Calu3 (cell line): ENCODE data around the gene NASP. TPM values are rescaled to one million over a fixed set of nuclear protein-coding genes. Genes with fewer than 3 reads are reported as not detected.
A peak's percentile ranks its signal among the peaks of the same experiment; 100 is the strongest.

Experiments
- BruUV-seq: library from RNA; stranded (reverse); fragments of 400-500 nt; replicated peaks from 2 replicates; lab custom pipeline; 2021; lab: Mats Ljungman, UMichigan
- CTCF ChIA-PET: fragments of 300-600 bp; sonication (Branson Sonifier 250); formaldehyde crosslinking; loops from one replicate; lab custom pipeline; 2022; ENCODE audit warnings: antibody characterized with exemption; lab: Charles Lee
- DNase-seq: peaks from one replicate; pipeline ENCODE4 v3.0.0; 2022
- H3K27ac Mint-ChIP-seq: one replicate; pipeline ENCODE4 v1.8.0; 2022; ENCODE audit warnings: mixed read lengths; ENCODE audit not compliant: unreplicated experiment
- H3K27me3 Mint-ChIP-seq: one replicate; pipeline ENCODE4 v1.8.0; 2022; ENCODE audit warnings: mixed read lengths; ENCODE audit not compliant: unreplicated experiment
- H3K36me3 Mint-ChIP-seq: one replicate; pipeline ENCODE4 v1.8.0; 2022; ENCODE audit warnings: mild to moderate bottlenecking, moderate library complexity, mixed read lengths; ENCODE audit not compliant: insufficient read depth, unreplicated experiment
- H3K4me1 Mint-ChIP-seq: one replicate; pipeline ENCODE4 v1.8.0; 2022; ENCODE audit warnings: mild to moderate bottlenecking, low read depth, mixed read lengths; ENCODE audit not compliant: unreplicated experiment
- H3K4me3 Mint-ChIP-seq: one replicate; pipeline ENCODE4 v1.8.0; 2022; ENCODE audit warnings: mild to moderate bottlenecking, low read depth, moderate library complexity, mixed read lengths; ENCODE audit not compliant: unreplicated experiment
- H3K9me3 Mint-ChIP-seq: one replicate; pipeline ENCODE4 v1.8.0; 2022; ENCODE audit warnings: low read depth, mixed read lengths; ENCODE audit not compliant: unreplicated experiment
- intact Hi-C: fragments of 100-400 bp; cut with micrococcal nuclease; formaldehyde crosslinking; loops from one replicate; pipeline ENCODE4 v1.10.0; 2022; ENCODE audit not compliant: unreplicated experiment
- total RNA-seq: library from RNA; stranded (reverse); gene quantifications from 2 replicates; pipeline ENCODE4 v1.2.3, GENCODE V29; 2022
- TF ChIP-seq, protein P1 (sequence below): fragments of 200-600 bp; IDR thresholded peaks from one replicate; pipeline ENCODE4 v1.8.0; 2022; ENCODE audit warnings: antibody characterized with exemption; ENCODE audit not compliant: unreplicated experiment

NASP gene
- total RNA-seq, 1 experiment from 2014 or later = 185 TPM

DNA sequence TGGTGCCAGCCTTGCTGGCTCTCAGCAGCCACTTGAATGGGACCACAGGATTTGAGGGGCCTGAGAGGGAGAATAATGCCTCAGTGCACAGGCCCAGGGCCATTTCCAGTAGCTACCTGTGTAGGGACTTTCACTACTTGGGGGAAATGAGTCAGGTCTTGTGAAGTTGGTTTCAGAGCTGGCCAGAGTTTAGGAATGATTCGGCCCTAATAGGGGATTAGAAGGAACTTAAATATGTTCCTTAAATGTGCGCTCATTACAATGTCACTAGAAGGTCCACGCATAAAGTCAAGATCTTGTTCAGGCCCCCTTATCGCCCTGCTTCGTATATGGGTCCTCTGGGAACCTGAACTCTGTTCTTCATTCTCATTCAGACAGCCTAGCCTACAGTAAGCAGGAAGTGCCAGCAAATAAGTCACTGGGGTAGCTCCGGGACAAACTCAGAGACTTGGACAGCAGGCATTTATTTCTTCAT lies 38.8 kb upstream of the NASP start:
- intact Hi-C loops = loop anchor here (1.0 kb wide), 1 partner anchor 19 kb away; no protein-coding TSS in a partner anchor
- H3K27me3 Mint-ChIP-seq = no peaks in the 10 kb centered on the region

DNA sequence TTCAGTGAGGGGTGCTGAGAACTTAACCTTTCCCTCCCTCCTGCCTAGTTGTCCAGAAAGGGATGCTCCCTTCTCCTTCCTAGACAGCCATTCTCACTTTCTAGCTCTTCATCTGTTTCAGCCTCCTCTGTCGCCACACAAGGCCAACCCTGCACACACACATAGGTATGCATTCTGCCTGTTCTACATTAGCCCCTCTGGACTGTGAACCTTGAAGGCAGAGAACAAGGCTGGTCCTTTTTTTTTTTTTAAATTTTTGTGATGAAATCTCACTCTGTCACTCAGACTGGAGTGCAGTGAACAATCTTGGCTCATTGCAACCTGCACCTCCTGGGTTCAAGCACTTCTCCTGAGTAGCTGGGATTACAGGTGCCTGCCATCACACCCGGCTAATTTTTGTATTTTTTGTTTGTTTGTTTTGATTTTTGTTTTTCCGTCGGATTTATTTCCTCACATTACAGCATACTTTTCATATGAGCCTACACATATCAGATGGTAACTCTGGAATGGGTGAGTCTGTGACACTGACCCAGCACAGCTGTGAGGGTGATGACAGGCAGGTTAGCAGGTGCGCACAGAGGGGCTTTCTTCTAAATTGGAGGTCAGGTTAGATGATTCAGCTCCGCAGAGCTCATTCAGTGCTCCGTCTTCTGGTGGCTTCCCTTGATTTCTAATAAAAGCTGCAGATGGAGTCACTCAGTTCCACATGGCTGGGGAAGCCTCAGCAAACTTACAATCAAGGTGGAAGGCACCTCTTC lies 38.1 kb upstream of the NASP start:
- Mint-ChIP-seq H3K4me3 (no peak overlapping the region), H3K27me3 (no peaks in the 10 kb centered on the region), H3K27ac (peak overlapping the region; percentile 4), H3K4me1 (peaks cover 32% of the 10 kb centered on the region), H3K9me3 (no peaks in the 10 kb centered on the region), H3K36me3 (peaks cover 7% of the 10 kb centered on the region)
- CTCF ChIA-PET = interaction anchor here (0.5 to 1.0 kb wide), 3 partner anchors 11 to 731 kb away, joined by 3 to 4 read pairs (median 3); no protein-coding TSS in a partner anchor
- TF ChIP-seq, protein P1, sequence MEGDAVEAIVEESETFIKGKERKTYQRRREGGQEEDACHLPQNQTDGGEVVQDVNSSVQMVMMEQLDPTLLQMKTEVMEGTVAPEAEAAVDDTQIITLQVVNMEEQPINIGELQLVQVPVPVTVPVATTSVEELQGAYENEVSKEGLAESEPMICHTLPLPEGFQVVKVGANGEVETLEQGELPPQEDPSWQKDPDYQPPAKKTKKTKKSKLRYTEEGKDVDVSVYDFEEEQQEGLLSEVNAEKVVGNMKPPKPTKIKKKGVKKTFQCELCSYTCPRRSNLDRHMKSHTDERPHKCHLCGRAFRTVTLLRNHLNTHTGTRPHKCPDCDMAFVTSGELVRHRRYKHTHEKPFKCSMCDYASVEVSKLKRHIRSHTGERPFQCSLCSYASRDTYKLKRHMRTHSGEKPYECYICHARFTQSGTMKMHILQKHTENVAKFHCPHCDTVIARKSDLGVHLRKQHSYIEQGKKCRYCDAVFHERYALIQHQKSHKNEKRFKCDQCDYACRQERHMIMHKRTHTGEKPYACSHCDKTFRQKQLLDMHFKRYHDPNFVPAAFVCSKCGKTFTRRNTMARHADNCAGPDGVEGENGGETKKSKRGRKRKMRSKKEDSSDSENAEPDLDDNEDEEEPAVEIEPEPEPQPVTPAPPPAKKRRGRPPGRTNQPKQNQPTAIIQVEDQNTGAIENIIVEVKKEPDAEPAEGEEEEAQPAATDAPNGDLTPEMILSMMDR = no peak
- no peak for DNase-seq
- BruUV-seq = no TSS peak
- intact Hi-C loops = loop anchor here (1.0 kb wide), 1 partner anchor 19 kb away; no protein-coding TSS in a partner anchor

More for the DNA sequence above, 38.8 kb upstream of the NASP start:
- Mint-ChIP-seq H3K36me3 (peaks cover under 1% of the 10 kb centered on the region), H3K9me3 (no peaks in the 10 kb centered on the region), H3K4me1 (peaks cover 32% of the 10 kb centered on the region), H3K4me3 (no peak overlapping the region), H3K27ac (peak overlapping the region; percentile 4)
- CTCF ChIA-PET = interaction anchor here (0.8 to 1.0 kb wide), 2 partner anchors 10 to 21 kb away, joined by 3 to 4 read pairs; no protein-coding TSS in a partner anchor
- TF ChIP-seq, protein P1 = no peak
- no TSS peak for BruUV-seq
- no peak for DNase-seq

DNA sequence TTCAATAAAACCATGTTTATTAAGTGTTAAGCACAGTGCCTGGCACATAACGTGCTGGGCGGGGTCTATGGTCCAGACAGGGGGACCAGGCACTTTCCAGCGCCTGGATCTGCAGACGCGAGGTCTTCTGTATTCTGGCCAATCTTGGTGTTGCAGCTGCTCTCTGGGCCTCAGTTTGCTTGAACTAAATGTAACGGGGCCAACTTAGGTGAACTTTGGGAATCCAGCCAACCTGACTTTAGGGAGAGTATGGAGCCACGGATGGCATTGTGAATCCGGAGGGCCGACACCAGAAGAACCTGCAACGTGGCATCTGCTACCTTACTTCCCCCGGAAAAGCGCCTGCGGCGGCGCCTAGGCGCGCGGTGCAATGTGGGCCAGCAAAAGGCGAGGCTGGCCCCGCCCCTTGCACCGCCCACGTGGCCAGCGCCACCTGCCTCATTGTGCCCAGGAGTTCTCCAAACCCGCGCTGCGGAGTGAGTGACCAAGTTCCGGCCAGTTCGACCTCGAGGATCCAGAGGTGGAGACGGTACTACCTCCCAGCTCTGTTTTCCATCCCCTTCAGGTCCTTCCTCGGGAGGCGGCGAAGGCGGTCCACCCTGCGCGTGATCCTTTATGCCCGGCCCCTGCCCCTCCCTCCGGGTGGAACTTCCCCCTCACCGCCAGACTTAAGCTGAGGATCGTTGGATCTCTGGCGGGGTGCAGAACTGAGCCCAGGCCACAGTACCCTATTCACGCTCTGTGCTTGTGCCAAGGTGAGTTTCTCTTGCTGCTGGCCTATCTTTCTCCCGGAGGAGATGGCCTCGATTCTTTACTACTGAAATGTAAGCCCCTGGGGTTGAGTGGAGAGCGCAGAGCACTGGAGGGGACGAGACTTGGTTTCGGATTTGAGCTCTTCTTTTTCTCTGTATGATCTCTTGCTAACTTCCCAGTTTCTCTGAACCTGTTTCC lies 33.2 kb upstream of the NASP start, which contains the start of gene AKR1A1:
AKR1A1 (plus strand) TSS at position 426 of the 951 bp plus-strand sequence. CDS start 10,969 bp downstream, outside the sequence.
- peaks cover 18% of the 10 kb centered on the region for H3K4me1 Mint-ChIP-seq
- CTCF ChIA-PET = interaction anchor here (0.6 to 2.2 kb wide), 7 partner anchors 18 to 844 kb away, joined by 3 to 10 read pairs (median 3); partner anchors contain the start of genes PRDX1 and TESK2
- peaks cover 34% of the 10 kb centered on the region for H3K36me3 Mint-ChIP-seq
- no peaks in the 10 kb centered on the region for H3K27me3 Mint-ChIP-seq
- TF ChIP-seq, protein P1 = no peak
- DNase-seq = peak; percentile 93
- H3K27ac Mint-ChIP-seq = peak within 1 kb of the TSS; percentile 87
- TSS peak; percentile 99 for BruUV-seq
- peak within 1 kb of the TSS; percentile 77 for H3K4me3 Mint-ChIP-seq
- intact Hi-C loops = loop anchor here (2.0 kb wide), 1 partner anchor 28 kb away; no protein-coding TSS in a partner anchor
- H3K9me3 Mint-ChIP-seq = no peaks in the 10 kb centered on the region
